HL-60 (cell line): ENCODE data around the gene DPEP1.

Source experiments
- DNase-seq, 2 experiments: peaks; one replicate each; pipeline ENCODE4 v3.0.0-alpha.2; 2010 to 2020; ENCODE audit warnings: low read depth in 1 of 2, low spot score in 1 of 2
- H3K27ac ChIP-seq: fragments of 250-450 bp; sonication (Bioruptor Pico); replicated peaks from 2 replicates; pipeline ENCODE4 v1.5.1; 2020; ENCODE audit warnings: mild to moderate bottlenecking, moderate library complexity
- H3K27me3 ChIP-seq: fragments of 250-450 bp; sonication (Bioruptor Pico); 2 replicates; pipeline ENCODE4 v1.5.1; 2021; ENCODE audit warnings: mild to moderate bottlenecking, moderate library complexity; ENCODE audit not compliant: insufficient read depth, poor library complexity, severe bottlenecking
- H3K4me3 ChIP-seq: replicated peaks from 2 replicates; pipeline ENCODE4 v1.5.1; 2011; ENCODE audit warnings: mild to moderate bottlenecking, control low read depth, low read length; ENCODE audit not compliant: insufficient read depth
- GABPA ChIP-seq: IDR thresholded peaks from 2 replicates; pipeline ENCODE4 v1.6.1; 2012; ENCODE audit warnings: low read depth
- POLR2AphosphoS5 ChIP-seq: IDR thresholded peaks from 2 replicates; pipeline ENCODE4 v1.6.1; 2012; ENCODE audit warnings: low read depth
- REST ChIP-seq: IDR thresholded peaks from 2 replicates; pipeline ENCODE4 v1.6.1; 2012; ENCODE audit warnings: low read depth; ENCODE audit not compliant: insufficient replicate concordance
- SPI1 ChIP-seq: IDR thresholded peaks from 2 replicates; pipeline ENCODE4 v1.6.1; 2012; ENCODE audit warnings: low read depth, mild to moderate bottlenecking, borderline replicate concordance
- TF ChIP-seq, protein P1 (sequence below): IDR thresholded peaks from one replicate; pipeline ENCODE4 v1.5.1; 2011; ENCODE audit warnings: low read length, control low read depth, inconsistent platforms; ENCODE audit not compliant: insufficient read depth

DPEP1 gene

DNA sequence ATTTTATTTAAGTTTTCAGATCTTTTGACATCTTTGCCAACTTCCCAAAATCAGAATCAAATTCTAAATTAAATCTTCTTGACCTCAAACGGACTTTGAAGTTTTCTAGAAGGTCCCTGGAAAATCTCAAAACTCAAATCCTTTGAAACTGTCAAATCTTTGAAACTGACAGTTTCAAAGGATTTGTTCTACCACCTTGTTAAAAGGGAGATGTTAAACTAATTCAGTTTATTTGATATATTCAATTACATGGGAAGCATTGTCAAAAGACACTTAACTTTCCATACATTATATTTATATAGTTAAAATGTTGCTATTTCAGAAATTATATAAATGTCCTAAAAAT is 3.4 kb upstream of the DPEP1 start:
- DNase-seq: no peak
- Histone ChIP-seq H3K27ac (no peak overlapping the region), H3K27me3 (no peaks in the 10 kb centered on the region), H3K4me3 (no peak overlapping the region)
- TF ChIP-seq, protein P1, sequence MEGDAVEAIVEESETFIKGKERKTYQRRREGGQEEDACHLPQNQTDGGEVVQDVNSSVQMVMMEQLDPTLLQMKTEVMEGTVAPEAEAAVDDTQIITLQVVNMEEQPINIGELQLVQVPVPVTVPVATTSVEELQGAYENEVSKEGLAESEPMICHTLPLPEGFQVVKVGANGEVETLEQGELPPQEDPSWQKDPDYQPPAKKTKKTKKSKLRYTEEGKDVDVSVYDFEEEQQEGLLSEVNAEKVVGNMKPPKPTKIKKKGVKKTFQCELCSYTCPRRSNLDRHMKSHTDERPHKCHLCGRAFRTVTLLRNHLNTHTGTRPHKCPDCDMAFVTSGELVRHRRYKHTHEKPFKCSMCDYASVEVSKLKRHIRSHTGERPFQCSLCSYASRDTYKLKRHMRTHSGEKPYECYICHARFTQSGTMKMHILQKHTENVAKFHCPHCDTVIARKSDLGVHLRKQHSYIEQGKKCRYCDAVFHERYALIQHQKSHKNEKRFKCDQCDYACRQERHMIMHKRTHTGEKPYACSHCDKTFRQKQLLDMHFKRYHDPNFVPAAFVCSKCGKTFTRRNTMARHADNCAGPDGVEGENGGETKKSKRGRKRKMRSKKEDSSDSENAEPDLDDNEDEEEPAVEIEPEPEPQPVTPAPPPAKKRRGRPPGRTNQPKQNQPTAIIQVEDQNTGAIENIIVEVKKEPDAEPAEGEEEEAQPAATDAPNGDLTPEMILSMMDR: no peak
- TF ChIP-seq POLR2AphosphoS5: no peak
- TF ChIP-seq SPI1: no peak
- TF ChIP-seq REST: no peak
- TF ChIP-seq GABPA: no peak

DNA sequence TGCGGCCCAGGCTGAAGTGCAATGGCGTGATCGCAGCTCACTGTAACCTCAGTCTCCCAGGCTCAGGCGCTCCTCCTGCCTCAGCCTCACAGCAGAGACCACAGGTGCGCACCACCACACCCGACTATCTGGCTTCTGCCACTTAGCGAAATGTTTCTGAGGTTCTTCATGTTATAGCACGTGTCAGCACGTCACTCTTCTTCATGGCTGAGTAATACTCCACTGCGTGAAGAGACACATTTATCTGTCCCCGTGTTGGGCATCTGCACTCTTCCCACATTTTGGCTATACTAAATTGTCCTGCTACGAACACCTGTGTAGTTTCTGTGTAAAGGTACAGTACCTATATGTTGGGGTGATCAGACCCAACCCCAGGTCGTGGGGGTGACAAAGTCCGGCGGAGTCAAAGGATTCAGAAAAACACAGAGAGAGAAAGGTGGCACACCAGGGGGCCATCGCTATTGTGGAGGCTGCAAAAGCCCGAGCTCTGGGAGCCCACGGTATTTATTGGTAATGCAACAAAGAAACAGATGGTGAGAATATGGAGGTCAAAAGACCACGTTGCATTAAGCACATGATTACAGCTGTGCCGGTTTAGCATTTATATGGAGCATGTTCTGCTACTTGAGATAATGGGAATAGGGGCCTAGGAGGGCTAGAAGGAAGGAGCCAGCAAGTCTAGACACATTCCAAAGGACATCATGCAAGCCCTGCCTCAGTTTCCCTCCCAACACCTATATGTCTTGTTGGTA is 851 bp upstream of the DPEP1 start:
- no peak overlapping the region for H3K4me3 ChIP-seq
- no peak for TF ChIP-seq REST
- TF ChIP-seq POLR2AphosphoS5: no peak
- TF ChIP-seq, protein P1: no peak
- no peak for TF ChIP-seq SPI1
- TF ChIP-seq GABPA: no peak
- DNase-seq: no peak
- H3K27ac ChIP-seq: no peak overlapping the region
- no peaks in the 10 kb centered on the region for H3K27me3 ChIP-seq

- Histone ChIP-seq H3K27ac (no peak overlapping the region), H3K4me3 (no peak overlapping the region), H3K27me3 (no peaks in the 10 kb centered on the region)
- TF ChIP-seq GABPA (no peak), POLR2AphosphoS5 (no peak), SPI1 (no peak)
- no peak for DNase-seq
Measured at GRCh38 chr16:89613954-89614459, 565 bp downstream of the DPEP1 start.

DNA sequence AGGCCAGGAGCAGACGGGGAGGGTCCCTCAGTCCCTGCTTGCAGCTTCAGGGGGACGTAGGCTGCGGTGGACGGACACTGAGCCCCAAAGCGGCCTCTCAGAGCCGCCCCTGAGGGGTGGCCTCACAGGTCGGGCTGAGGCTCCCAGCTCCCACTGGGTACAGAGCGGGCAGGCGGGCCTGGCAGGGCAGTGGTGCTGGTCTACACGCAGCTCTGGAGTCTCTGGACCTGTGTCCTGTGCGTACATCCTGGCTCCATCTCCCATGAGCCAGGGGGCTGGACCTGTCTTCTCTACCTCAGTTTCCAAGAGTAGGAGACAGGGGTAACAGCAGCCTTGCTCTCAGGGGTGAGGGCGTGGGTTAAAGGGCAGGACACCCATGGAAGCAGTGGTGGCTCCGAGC is 1.7 kb downstream of the DPEP1 start:
- TF ChIP-seq POLR2AphosphoS5 (no peak), REST (no peak), SPI1 (no peak), GABPA (no peak)
- TF ChIP-seq, protein P1: no peak
- Histone ChIP-seq H3K27ac (no peak overlapping the region), H3K27me3 (no peaks in the 10 kb centered on the region), H3K4me3 (no peak overlapping the region)
- no peak for DNase-seq
